Esophagus squamous epithelium (tissue), 5 donors: ENCODE data around the gene CFAP20DC. TPM values are rescaled to one million over a fixed set of nuclear protein-coding genes. Genes with fewer than 3 reads are reported as not detected.
"Not testable (repeated sequence)": the region's sequence is repeated elsewhere in the genome, so short reads cannot be mapped to it uniquely, and the experiment has no call there.

Source experiments
- DNase-seq: peaks from one replicate; lab custom pipeline; 2025; lab: John Stamatoyannopoulos, UW
- H3K27ac ChIP-seq, 4 donors: fragments of 200-600 bp; sonication (generic); one replicate each; pipeline ENCODE4 v1.5.1; 2016 to 2019; ENCODE audit warnings: mild to moderate bottlenecking in 1 of 4
- H3K27me3 ChIP-seq, 4 donors: fragments of 200-600 bp; sonication (generic); 1 replicate in 3 of 4; 2 replicates in 1 of 4; pipeline versions ENCODE4 v1.5.1 to v1.6.0; 2017 to 2021; ENCODE audit warnings: antibody characterized with exemption in 1 of 4
- H3K36me3 ChIP-seq, 3 donors: fragments of 200-600 bp; sonication (generic); one replicate each; pipeline ENCODE4 v1.5.1; 2016 to 2019
- H3K4me1 ChIP-seq, 3 donors: fragments of 200-600 bp; sonication (generic); one replicate each; pipeline ENCODE4 v1.5.1; 2017 to 2019
- H3K4me3 ChIP-seq, 4 donors: fragments of 200-600 bp; sonication (generic); 1 replicate in 3 of 4; 2 replicates in 1 of 4; pipeline ENCODE4 v1.5.1; 2016 to 2019; ENCODE audit warnings: mild to moderate bottlenecking in 2 of 4, moderate library complexity in 1 of 4
- H3K9me3 ChIP-seq, 3 donors: fragments of 200-600 bp; sonication (generic); one replicate each; pipeline ENCODE4 v1.5.1; 2016 to 2019
- POLR2A ChIP-seq, 4 donors: fragments of 450-650 bp; IDR thresholded peaks; one replicate each; pipeline ENCODE4 v1.6.1; 2017; ENCODE audit warnings: antibody characterized with exemption in 4 of 4, mild to moderate bottlenecking in 4 of 4, moderate library complexity in 3 of 4
- WGBS, 2 donors: methylation state at CpG; one replicate each; pipeline ENCODE4 v1.1.5; 2018; 5-methylcytosine and 5-hydroxymethylcytosine counted together
- intact Hi-C: fragments of 100-400 bp; cut with DNase I; formaldehyde crosslinking; loops from one replicate; pipeline ENCODE4 v1.15.0; 2022
- total RNA-seq, 4 donors: library from RNA; depleted of rRNA; stranded (reverse); fragments of >200 nt; gene quantifications; one replicate each; pipeline ENCODE4 v1.1.0, GENCODE V29; 2016
- TF ChIP-seq, protein P1 (sequence below), 6 experiments: fragments of 450-650 bp in 4 of 6; fragments of 200-600 bp in 2 of 6; sonication (generic) in 2 of 6; IDR thresholded peaks; one replicate each; pipeline ENCODE4 v1.5.1; 2016 to 2019; ENCODE audit warnings: antibody characterized with exemption in 6 of 6, mild to moderate bottlenecking in 4 of 6, moderate library complexity in 4 of 6
- donor health status: DM: yes; HTN: yes; CAD: no.

The CFAP20DC gene
- total RNA-seq, 4 donors from 2014 or later, result 9.8 to 15.5 (median 10.8) TPM

- intact Hi-C loops, result no loop called here
- Histone ChIP-seq H3K27ac (no peak overlapping the region), H3K4me3 (no peak overlapping the region), H3K4me1 (no peaks in the 10 kb centered on the region), H3K36me3 (no peaks in the 10 kb centered on the region), H3K27me3 (no peaks in the 10 kb centered on the region), H3K9me3 (peaks cover 0 to 7% (median 0%) of the 10 kb centered on the region in 3 donors)
- 63 to 78% methylated on average over 4 of the region's 4 CpGs for WGBS, 2 donors
- TF ChIP-seq, protein P1, sequence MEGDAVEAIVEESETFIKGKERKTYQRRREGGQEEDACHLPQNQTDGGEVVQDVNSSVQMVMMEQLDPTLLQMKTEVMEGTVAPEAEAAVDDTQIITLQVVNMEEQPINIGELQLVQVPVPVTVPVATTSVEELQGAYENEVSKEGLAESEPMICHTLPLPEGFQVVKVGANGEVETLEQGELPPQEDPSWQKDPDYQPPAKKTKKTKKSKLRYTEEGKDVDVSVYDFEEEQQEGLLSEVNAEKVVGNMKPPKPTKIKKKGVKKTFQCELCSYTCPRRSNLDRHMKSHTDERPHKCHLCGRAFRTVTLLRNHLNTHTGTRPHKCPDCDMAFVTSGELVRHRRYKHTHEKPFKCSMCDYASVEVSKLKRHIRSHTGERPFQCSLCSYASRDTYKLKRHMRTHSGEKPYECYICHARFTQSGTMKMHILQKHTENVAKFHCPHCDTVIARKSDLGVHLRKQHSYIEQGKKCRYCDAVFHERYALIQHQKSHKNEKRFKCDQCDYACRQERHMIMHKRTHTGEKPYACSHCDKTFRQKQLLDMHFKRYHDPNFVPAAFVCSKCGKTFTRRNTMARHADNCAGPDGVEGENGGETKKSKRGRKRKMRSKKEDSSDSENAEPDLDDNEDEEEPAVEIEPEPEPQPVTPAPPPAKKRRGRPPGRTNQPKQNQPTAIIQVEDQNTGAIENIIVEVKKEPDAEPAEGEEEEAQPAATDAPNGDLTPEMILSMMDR (IDR thresholded peaks at IDR 0.05), result no peak
- TF ChIP-seq POLR2A (IDR thresholded peaks at IDR 0.05), result no peak
- no peak for DNase-seq
These were observed 152.2 kb downstream of the CFAP20DC start for GRCh38 chr3:58897646-58898045.

- H3K27me3 ChIP-seq, H3K4me1 ChIP-seq, H3K9me3 ChIP-seq, H3K27ac ChIP-seq, H3K4me3 ChIP-seq, intact Hi-C loops, DNase-seq, H3K36me3 ChIP-seq: not testable (repeated sequence)
- WGBS, 2 donors, result 90 to 97% methylated on average over 4 to 5 of the region's 5 CpGs
These were observed 154.1 kb downstream of the CFAP20DC start for GRCh38 chr3:58895678-58896077.

DNA sequence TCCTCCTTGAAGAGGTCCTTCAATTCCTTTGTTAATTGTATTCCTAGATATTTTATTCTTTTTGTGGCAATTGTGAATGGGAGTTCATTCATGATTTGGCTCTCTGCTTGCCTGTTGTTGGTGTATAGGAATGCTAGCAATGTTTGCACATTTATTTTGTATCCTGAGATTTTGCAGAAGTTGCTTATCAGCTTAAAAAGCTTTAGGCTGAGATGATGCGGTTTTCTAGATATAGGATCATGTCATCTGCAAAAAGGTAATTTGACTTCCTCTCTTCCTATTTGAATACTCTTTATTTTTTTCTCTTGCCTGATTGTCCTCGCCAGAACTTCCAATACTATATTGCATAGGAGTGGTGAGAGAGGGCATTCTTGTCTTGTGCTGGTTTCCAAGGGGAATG, 157.3 kb downstream of the CFAP20DC start:
- DNase-seq, intact Hi-C loops, H3K4me3 ChIP-seq, H3K27ac ChIP-seq, H3K27me3 ChIP-seq, H3K36me3 ChIP-seq, H3K4me1 ChIP-seq, H3K9me3 ChIP-seq: not testable (repeated sequence)
- 59 to 72% methylated on average over 2 of the region's 2 CpGs for WGBS, 2 donors

DNA sequence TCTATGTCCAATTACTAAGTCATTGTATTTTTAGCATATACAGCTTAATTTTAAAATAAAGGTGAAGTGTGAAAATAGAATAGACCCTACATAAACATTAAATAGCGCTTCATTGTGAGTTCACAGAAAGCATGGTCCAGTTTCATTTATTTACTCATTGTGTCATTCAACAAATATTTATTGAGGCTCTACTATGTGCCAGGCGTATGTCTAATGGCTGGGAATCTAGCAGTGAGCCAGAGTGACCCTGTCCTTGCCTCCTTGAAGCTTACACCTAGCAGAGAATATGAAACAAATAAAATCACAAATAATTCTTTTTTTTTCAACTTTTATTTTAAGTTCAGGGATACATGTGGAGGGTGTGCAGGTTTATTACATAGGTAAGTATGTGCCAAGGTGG, 161.7 kb downstream of the CFAP20DC start:
- Histone ChIP-seq H3K36me3 (no peaks in the 10 kb centered on the region), H3K9me3 (no peaks in the 10 kb centered on the region), H3K4me3 (no peak overlapping the region), H3K4me1 (no peaks in the 10 kb centered on the region), H3K27me3 (no peaks in the 10 kb centered on the region), H3K27ac (no peak overlapping the region)
- intact Hi-C loops, result no loop called here
- no peak for DNase-seq
- 74 to 94% methylated on average over 2 of the region's 2 CpGs for WGBS, 2 donors
- TF ChIP-seq POLR2A (IDR thresholded peaks at IDR 0.05), result no peak
- TF ChIP-seq, protein P1 (IDR thresholded peaks at IDR 0.05), result no peak

GRCh38 chr3:58884453-58884852, 165.4 kb downstream of the CFAP20DC start:
- TF ChIP-seq, protein P1 (IDR thresholded peaks at IDR 0.05), result no peak
- TF ChIP-seq POLR2A (IDR thresholded peaks at IDR 0.05), result no peak
- Histone ChIP-seq H3K27me3 (no peaks in the 10 kb centered on the region), H3K36me3 (no peaks in the 10 kb centered on the region), H3K4me1 (no peaks in the 10 kb centered on the region), H3K4me3 (no peak overlapping the region), H3K27ac (no peak overlapping the region), H3K9me3 (no peaks in the 10 kb centered on the region)
- WGBS, 2 donors, result 78 to 81% methylated on average over 5 of the region's 5 CpGs
- DNase-seq, result no peak
- intact Hi-C loops, result no loop called here

DNA sequence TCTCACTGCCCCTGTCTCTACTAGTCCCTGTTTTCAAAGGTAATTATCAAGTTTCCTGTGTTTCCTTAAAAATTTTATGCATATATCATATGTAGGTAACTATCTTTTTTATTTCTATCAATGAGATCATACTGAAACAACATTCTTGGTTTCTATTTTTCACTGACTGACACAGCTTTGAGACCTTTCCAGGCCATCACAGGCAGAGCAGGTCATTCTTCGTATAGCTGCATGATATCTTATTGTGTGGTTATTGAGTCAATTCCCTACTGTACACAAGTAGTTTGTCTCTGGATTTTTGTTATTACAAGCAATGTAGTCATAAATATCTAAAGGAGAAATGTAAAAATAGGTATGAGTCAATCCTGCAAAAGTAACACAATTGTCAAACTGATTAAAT, 169.6 kb downstream of the CFAP20DC start:
- Histone ChIP-seq H3K4me3 (no peak overlapping the region), H3K27ac (no peak overlapping the region), H3K9me3 (no peaks in the 10 kb centered on the region), H3K27me3 (no peaks in the 10 kb centered on the region), H3K36me3 (no peaks in the 10 kb centered on the region), H3K4me1 (peaks cover 0 to 9% (median 0%) of the 10 kb centered on the region in 3 donors)
- intact Hi-C loops, result no loop called here
- WGBS, 2 donors, result 22 to 50% methylated on average over 1 of the region's 1 CpG
- DNase-seq, result no peak
- TF ChIP-seq, protein P1 (IDR thresholded peaks at IDR 0.05), result no peak
- TF ChIP-seq POLR2A (IDR thresholded peaks at IDR 0.05), result no peak
